ENCODE measurements around the gene RGS10.
"Not testable (repeated sequence)": the region's sequence is repeated elsewhere in the genome, so short reads cannot be mapped to it uniquely, and the experiment has no call there.

RGS10 gene

GRCh38 chr10:119468542-119469324, 73.8 kb downstream of the RGS10 start:
- no peak for DNase-seq (ENCODE audit: low read depth)

GRCh38 chr10:119466655-119467054, 75.9 kb downstream of the RGS10 start:
- DNase-seq (ENCODE audit: low read depth) = no peak

DNA sequence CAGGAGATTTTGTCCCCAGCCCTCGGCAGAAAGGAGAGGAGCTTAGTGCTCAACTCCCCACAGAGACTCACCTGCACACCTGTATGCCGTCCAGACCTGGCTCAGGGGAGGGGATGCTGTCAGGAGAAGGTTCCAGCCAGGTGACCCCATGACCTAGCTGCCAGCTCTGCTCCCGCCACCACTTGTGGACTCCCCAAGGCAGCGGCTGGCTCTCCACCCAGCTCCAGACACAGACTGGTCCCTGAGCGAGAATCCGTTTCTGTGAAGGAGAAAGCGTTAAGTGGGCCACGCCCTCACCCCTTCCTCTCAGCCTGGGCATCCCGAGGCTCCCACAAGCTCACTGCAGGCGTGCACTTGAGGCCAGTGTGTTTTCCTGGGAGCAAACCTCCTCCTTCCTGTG, 76.4 kb downstream of the RGS10 start:
- DNase-seq (ENCODE audit: low read depth) = no peak

DNA sequence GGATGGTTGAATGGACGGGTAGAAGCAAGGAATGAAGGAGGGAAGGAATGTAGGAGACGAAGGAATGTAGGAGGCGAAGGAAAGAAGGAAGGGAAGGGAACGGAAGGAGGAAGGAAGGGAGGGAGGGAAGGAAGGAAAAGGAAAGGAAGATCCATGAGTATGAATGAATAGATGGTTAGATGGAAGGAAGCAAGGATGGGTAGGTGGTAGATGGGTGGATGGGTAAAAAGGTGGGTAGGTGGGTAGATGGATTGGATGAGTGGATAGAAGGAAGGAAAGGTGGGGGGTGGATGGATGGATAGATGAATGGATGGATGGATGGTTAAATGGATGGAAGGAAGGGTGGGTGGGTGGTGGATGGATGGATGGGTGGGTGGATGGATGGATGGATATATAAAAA, 77.4 kb downstream of the RGS10 start:
- no peak for DNase-seq (ENCODE audit: low read depth)

- not testable (repeated sequence) for DNase-seq (ENCODE audit: low read depth)
These were observed 79.3 kb downstream of the RGS10 start for GRCh38 chr10:119463195-119463594.

GRCh38 chr10:119462773-119463172, 79.7 kb downstream of the RGS10 start:
- no peak for DNase-seq (ENCODE audit: low read depth)

DNA sequence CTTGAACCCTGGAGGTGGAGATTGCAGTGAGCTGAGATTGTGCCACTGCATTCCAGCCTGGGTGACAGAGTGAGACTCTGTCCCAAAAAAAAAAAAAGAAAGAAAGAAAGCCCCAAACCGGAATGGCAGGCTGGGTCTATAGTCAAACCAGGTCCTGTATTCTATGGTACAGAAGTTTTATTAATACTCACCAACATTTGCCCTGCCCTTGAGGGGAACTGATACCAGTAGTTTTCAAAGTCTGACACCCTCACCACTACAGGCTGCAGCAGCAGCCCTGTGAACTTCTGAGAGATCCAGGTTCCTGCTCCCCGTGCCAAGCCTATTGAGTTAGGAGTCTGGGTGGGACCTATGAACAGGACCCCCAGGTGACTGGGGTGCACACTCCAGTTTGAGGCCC, 80.6 kb downstream of the RGS10 start:
- DNase-seq (ENCODE audit: low read depth) = no peak

DNA sequence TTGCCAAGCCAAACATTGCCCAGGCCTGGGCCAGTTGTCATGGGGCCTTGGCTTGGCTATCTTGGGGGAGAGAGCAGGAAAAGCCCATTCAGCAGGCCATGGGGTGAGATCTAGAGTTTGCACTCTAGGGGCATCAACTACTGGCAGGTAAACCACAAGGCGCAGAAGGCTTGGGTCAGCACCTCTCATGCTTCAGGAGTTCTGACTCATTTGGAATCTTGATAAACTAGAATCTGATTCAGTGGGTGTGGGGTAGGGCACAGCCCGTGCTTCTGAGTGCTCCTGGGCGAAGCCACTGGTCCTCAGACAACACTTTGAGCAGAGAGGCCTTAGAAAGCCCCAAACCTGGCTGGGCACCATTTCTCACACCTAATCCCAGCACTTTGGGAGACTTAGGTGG, 81.1 kb downstream of the RGS10 start:
- no peak for DNase-seq (ENCODE audit: low read depth)

- DNase-seq (ENCODE audit: low read depth) = no peak
These were observed 81.9 kb downstream of the RGS10 start for GRCh38 chr10:119460369-119461195.

DNA sequence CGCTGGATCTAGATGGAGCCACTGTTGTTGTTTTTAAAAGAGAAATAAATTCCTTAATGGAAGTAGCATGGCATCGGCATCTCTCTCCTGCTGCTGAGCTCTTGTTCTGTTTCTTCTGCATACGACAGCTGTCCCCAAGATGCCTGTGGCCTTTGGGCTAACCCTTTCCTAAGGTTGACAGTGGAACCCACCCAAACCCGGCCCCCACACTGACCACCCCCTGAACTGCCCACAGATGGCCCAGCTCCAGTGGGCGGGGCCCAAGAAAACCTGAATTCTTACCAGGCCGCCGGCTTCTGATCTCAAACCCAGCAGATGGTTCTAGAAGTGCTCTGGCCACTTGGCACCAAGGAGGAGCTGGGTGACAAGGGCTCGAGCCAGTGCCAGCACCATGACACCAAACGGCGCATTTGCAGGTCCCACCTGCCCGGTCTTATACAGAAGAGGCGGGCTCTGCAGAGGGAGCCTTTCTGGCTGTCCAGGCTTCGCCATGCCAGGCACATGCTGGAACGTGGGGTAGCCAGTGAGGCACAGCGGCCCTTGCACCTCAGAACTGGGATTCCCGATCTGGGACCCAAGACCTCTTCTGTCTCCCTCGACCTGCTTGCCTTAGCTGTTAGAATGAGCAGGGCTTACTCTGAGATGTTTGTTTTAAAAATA, 82.7 kb downstream of the RGS10 start:
- no peak for DNase-seq (ENCODE audit: low read depth)

DNA sequence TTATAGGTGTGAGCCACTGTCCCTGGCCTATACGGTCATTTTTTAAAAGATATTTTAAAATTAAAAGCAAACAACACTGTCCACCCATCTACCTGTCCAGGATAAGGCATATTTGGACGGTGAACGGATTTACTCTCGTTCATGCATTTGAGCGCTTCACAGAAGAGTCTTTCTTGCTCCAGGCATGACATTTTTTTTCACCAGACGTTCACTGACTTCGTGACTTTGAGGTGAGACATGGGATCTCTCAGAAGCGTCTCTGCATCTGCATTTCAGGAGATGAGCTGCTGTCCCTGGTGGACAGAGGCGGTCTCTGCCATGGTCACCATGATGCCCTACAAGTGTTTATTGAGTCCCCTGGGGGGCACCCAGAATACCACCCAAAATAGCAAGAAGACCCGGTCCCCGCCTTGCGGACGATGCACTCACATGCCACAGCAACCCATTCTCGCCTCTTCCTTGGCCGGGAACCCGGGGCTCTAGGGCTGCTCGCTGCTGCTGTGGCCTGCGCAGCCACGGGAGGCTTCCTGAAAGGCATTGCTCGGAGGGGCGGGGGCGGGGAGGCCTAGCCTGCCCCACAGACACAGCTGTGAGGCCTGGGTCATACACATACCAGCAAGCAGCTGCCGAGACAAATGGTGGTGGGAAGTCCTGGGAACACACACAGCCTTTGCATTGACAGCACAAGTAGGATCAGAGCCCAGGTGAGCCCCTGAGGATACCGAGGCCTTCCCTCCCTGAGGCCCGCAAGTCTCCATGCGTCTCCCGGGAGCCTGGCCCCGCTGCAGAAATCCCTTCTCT, 84.4 kb downstream of the RGS10 start:
- DNase-seq (ENCODE audit: low read depth) = no peak

GRCh38 chr10:119456435-119456810, 86.1 kb downstream of the RGS10 start:
- no peak for DNase-seq (ENCODE audit: low read depth)

DNA sequence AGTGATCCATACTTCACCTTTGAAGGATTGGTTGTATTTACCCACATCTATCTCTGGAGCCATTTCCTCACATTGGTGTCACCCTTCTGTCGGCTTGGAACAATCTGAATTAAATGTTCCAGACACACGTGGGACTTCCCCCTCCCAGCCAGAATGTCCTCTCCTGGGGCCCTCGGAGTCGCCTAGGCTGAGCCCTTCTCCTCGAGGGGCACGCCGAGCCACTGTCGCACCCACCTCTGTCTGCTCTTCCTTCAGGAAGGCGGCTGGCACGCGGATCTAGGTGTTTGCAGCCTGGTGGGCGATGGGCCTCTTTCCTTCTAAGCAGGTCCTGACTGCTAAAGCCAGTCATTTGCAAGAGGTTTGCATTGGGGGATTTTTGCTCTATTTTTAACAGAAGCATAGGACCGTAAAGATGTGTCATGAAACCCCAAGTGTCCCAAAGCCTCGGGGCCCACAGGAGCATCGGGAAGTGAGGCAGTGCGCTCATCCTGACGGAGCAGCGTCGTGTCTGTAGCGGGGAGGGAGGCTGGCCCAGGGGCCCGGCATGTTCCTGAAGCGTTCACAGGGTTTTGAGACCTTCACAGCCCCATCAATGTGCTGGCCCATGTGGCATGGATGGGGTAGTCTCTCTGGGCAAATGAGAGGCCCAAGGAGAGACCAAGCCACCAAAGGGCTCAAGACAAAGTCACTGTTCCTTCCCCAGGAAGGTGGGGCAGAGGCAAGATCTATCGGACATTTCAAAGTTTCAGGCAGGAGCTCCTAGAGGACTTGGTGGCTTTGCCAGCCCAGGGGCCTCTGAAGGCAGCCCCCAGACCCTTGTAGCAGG, 86.7 kb downstream of the RGS10 start:
- no peak for DNase-seq (ENCODE audit: low read depth)

- no peak for DNase-seq (ENCODE audit: low read depth)
These were observed 87.5 kb downstream of the RGS10 start for GRCh38 chr10:119454990-119455389.

DNA sequence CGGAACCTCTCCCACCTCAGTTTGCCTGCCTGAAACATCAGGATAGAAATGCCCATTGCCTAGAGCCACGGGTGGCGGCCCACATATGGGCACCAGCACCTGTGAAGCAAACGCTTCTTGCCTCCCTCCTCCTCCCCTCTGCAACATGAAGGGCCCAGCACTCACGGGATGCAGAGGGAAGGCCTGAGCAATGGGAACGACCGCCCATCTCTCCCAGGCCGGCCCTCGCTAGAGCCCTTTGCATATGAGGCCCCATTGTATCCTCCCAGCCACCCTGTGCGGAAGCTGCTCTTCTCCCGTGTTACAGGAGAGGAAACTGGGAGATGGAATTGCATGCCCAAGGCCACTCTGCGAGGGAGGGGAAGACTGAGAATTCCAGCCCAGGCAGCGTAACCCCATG, 88.2 kb downstream of the RGS10 start:
- DNase-seq (ENCODE audit: low read depth) = no peak

- no peak for DNase-seq (ENCODE audit: low read depth)
These were observed 89.2 kb downstream of the RGS10 start for GRCh38 chr10:119453313-119453712.

GRCh38 chr10:119452396-119452795, 90.1 kb downstream of the RGS10 start:
- DNase-seq (ENCODE audit: low read depth) = no peak

GRCh38 chr10:119451300-119451896, 91.1 kb downstream of the RGS10 start:
- no peak for DNase-seq (ENCODE audit: low read depth)

DNA sequence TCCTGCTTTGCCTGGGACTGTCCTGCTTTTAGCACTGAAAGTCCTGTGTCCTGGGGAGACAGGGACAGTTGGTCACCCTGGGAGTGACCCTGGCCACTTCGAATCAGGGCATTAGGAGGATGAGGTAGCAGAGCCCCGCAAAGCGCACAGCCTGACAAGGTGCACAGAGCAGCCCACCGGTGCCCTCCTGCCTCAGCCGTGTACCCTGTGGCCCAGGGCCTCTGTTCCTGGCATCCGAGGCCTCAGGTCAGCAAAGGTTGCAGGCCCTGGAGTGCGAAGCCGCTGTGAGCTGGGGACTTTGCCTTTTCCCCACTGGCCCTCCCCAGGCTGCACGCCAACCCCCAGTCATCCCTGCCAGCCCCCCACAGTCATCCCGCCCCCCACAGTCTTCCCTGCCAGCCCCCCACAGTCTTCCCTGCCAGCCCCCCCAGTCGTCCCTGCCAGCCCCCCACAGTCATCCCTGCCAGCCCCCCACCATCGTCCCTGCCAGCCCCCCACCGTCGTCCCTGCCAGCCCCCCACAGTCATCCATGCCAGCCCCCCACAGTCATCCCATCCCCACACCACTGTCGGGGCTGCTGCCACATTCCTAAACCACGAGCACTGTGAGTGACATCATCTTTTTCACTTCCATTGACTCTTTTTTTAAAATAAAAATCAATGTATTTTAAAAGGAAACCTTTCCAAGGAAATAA, 91.8 kb downstream of the RGS10 start:
- DNase-seq (ENCODE audit: low read depth) = no peak
